ENCODE measurements around the gene APOL2.

DNA sequence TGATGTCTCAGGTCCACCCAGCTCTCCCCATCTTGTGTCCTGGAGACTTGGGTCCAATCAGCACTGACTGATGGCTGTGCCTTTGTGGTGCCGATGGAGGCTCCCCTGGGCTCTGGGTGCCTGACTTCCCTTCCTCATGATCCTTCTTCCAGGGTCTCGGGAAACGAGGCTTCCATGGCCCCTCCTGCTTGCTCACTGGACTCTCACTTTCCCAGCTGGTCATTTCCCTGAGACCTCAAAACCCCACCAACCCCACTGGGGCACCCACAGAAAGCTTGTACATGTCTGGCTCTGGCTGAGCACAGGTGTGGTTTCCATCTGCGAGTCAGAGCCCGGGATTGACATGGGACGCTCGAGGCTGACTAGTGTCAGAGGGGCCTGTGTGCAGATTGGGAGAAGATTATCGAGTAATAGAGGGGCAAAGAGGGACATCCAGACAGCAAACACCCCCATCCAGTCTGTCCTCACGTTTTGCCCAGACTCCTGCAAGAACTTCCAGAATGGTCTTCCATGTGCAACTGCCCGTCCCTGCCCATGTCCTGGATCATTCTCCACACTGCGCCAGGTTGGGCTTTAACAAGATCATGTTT is 28.7 kb upstream of the APOL2 start:
- TF ChIP-seq CTCF (IDR thresholded peaks at IDR 0.05) (no peak), POLR2A (IDR thresholded peaks at IDR 0.05) (no peak), POLR2AphosphoS5 (IDR thresholded peaks at IDR 0.05) (no peak), EP300 (IDR thresholded peaks at IDR 0.05; ENCODE audit: low read depth) (no peak)

Data from transverse colon (tissue), 4 donors.